ENCODE data around the gene HADHA.

DNA sequence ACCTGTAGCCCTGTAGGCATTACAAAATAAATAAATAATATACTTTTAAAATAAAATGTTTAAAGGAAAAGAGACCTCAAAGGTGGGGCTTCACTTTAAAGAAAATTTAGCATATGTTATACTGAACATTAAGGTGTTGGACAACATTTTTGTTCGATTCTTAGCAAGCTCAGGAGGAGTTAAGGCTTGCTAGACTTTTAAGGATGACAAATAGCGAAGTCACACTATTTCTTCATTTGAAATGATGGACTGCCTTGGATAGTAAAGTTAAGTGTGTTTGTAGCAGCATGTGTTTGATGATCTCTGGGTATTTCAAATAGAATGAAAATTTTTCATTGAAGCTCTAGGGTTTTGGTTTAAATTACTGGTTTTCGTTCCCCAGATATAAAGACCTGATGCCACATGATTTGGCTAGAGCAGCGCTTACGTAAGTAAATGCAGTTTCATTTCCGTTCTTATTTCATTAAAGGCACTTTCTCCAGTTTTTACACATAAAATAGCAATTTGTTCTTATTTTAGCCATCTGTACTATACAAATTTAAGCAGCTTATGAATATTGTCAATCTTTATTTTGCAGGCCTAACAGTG, 25.2 kb upstream of the HADHA start:
- TF ChIP-seq, protein P1, sequence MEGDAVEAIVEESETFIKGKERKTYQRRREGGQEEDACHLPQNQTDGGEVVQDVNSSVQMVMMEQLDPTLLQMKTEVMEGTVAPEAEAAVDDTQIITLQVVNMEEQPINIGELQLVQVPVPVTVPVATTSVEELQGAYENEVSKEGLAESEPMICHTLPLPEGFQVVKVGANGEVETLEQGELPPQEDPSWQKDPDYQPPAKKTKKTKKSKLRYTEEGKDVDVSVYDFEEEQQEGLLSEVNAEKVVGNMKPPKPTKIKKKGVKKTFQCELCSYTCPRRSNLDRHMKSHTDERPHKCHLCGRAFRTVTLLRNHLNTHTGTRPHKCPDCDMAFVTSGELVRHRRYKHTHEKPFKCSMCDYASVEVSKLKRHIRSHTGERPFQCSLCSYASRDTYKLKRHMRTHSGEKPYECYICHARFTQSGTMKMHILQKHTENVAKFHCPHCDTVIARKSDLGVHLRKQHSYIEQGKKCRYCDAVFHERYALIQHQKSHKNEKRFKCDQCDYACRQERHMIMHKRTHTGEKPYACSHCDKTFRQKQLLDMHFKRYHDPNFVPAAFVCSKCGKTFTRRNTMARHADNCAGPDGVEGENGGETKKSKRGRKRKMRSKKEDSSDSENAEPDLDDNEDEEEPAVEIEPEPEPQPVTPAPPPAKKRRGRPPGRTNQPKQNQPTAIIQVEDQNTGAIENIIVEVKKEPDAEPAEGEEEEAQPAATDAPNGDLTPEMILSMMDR (IDR thresholded peaks at IDR 0.05), result no peak
- no peak for TF ChIP-seq EZH2 (IDR thresholded peaks at IDR 0.05; ENCODE audit: borderline replicate concordance, insufficient read depth, low read depth, low read length, poor library complexity, severe bottlenecking)
